Umbilical cord (tissue), 2 donors: Measurements from ENCODE around the gene PMEPA1. TPM values are rescaled to one million over a fixed set of nuclear protein-coding genes. Genes with fewer than 3 reads are reported as not detected.
A peak's percentile ranks its signal among the peaks of the same experiment; 100 is the strongest.
"Not testable (repeated sequence)": the region's sequence is repeated elsewhere in the genome, so short reads cannot be mapped to it uniquely, and the experiment has no call there.

Source experiments
- DNase-seq: peaks from one replicate; pipeline ENCODE4 v3.0.0-alpha.2; 2015; ENCODE audit warnings: low spot score
- total RNA-seq: library from RNA; depleted of rRNA; stranded (reverse); fragments of >200 nt; gene quantifications from one replicate; pipeline ENCODE4 v1.2.3, GENCODE V29; 2014; ENCODE audit warnings: low replicate concordance; ENCODE audit not compliant: insufficient read depth

Gene PMEPA1
- total RNA-seq, 1 donor from 2014 or later, result 14.7 TPM

GRCh38 chr20:57651881-57652605 lies 57.8 kb downstream of the PMEPA1 start:
- DNase-seq, result no peak

DNA sequence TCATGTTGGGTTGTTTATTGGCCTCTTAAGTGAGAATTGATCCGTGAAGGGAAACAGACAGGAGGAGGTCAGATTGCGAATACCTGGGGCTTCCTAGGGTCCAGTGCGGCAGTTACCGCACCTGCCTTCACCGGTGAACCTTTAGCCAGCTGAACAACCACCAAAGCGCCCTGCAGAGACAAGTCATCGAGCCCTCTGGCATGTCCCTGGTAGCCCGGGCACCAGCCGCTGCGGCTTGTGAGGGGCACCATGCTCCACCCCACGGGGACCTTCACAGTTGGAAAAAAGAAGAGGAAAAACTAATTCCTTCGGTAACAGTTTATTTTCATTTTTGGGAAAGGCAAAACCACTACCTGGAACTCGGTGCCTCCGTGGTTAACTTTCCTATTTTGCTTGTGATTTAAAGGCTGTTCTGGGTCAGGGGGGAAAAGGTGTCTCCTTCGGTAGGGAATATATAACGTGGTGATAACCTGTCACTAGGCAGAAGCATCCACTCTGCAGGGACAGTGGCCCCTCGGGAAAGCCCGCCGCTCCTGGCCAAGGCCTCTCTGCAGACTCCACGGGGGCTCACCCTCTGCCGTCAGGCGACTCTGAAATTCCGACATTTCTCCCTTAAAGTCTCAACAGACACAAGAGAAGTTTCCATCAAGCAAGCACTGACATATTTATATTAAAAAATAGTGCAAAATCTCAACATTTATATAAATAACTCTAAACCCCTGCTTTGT lies 58.9 kb downstream of the PMEPA1 start:
- DNase-seq, result no peak

DNA sequence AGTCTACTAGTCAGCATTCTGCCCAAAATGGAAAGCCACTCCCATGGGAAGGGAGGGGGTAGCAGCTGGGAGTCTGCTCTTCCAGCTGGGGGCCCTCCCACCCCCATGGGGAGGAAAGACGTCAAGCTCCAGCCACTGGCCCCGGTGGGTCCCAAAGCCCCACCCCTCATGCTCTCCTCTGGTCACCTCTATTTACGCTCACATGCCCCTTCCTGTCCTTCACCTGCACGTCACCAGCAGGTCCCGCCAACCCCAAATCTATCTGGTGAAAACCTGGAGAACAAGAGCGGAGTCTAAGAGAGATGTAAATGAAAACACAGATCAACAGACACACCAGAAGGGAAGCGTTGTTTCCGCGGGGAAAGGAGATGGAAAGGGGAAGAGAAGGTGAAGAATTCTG lies 59.5 kb downstream of the PMEPA1 start:
- no peak for DNase-seq

- DNase-seq, result no peak
Observed at GRCh38 chr20:57649617-57650015, 60.2 kb downstream of the PMEPA1 start.

GRCh38 chr20:57648878-57649616 lies 60.8 kb downstream of the PMEPA1 start:
- DNase-seq, result no peak

GRCh38 chr20:57647933-57648785 lies 61.7 kb downstream of the PMEPA1 start:
- DNase-seq, result no peak

- no peak for DNase-seq
Observed at GRCh38 chr20:57647006-57647932, 62.5 kb downstream of the PMEPA1 start.

GRCh38 chr20:57638895-57639236 lies 70.9 kb downstream of the PMEPA1 start:
- DNase-seq, result no peak

DNA sequence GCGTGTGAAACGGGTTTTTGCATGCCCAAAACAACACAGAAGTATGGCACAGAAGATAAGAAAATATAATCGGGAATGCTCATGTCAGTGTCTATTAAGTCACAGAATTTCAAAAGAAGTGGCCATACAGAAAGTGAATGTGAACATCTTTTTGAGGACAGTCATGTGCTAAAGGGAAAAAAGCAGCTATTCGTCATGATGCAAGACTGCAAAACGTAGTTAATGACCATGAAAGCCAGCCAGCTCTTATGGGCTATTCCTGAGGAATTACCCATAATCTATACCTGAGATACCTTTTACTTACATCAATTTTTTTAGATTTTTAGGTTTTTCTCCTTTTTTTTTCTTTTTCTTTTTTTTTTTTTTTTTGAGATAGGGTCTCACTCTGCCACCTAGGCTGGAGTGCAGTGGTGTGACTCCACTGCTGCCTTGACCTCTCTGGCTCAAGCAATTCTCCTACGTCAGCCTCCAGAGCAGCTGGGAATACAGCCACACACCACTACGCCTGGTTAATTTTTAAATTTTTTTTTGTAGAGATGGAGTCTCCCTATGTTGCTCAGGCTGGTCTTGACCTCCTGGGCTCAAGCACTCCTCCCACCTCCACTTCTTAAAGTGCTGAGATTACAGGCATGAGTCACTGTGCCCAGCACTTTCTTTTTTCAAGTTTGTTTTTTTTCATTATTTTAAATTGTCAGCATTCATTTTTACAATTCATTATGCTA lies 71.5 kb downstream of the PMEPA1 start:
- no peak for DNase-seq

GRCh38 chr20:57633945-57634491 lies 75.8 kb downstream of the PMEPA1 start:
- DNase-seq, result no peak

GRCh38 chr20:57632286-57632685 lies 77.5 kb downstream of the PMEPA1 start:
- no peak for DNase-seq

- DNase-seq, result no peak
Observed at GRCh38 chr20:57630061-57630460, 79.8 kb downstream of the PMEPA1 start.

DNA sequence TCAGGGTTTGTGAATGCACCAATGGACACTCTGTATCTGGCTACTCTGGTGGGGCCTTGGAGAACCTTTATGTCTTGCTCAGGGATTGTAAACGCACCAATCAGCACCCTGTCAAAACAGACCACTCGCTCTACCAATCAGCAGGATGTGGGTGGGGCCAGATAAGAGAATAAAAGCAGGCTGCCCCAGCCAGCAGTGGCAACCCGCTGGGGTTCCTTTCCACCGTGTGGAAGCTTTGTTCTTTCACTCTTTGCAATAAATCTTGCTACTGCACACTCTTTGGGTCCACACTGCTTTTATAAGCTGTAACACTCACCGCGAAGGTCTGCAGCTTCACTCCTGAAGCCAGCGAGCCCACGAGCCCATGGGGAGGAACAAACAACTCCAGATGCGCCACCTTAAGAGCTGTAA lies 80.3 kb downstream of the PMEPA1 start:
- not testable (repeated sequence) for DNase-seq

GRCh38 chr20:57628962-57629308 lies 80.9 kb downstream of the PMEPA1 start:
- not testable (repeated sequence) for DNase-seq

DNA sequence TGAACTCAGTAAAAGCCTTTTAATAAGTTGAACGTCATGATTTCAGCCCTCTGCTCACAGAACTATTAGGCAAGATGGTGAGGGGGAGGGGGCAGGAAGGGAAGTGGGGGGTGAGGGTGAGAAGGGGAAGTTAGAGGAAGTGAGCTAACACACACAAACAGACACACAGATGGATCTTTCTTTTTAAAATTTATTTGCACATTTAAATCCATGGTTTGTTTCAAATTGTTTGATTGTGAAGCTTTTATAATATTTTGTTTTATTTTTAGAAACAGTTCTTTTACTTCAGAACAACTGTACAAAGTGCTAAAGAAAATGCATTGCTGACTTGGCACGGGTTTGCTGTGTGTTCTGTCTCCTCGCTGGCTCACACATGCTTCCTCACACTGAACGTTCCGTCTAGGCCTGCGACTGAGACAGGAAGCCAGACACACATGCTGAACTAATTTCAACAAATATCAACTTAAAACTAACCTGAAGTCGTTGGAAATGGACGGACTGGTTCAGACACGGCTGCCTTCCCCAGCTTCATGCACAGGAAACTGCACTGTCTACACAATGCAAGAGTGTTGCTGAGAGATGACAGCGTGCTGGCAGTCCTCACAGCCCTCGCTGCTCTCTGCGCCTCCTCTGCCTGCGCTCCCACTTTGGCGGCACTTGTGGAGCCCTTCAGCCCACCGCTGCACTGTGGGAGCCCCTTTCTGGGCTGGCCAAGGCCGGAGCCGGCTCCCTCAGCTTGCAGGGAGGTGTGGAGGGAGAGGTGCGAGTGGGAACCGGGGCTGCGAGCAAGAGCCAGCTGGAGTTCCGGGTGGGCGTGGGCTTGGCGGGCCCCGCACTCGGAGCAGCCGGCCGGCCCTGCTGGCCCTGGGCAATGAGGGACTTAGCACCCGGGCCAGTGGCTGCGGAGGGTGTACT lies 81.5 kb downstream of the PMEPA1 start:
- DNase-seq, result peak; percentile 81

- DNase-seq, result no peak
Observed at GRCh38 chr20:57627339-57627738, 82.5 kb downstream of the PMEPA1 start.

DNA sequence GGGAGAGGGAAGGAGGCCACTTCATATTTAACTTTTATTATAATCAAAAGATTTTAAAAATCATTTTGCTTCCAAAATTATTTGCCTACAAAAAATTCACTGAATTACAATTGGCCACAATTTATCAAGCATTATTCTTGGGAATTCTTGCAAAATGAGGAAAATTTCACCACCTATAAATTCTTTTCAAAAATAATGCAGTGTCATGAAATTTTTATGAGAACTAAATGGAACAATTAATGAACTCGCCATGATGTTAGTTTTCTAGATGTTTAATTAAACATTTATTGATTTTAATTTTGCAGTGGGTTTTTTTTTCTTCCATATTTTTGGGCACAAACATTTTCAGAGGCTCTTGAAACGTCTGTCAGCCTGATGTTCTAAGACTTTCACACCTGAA lies 83.8 kb downstream of the PMEPA1 start:
- DNase-seq, result no peak

DNA sequence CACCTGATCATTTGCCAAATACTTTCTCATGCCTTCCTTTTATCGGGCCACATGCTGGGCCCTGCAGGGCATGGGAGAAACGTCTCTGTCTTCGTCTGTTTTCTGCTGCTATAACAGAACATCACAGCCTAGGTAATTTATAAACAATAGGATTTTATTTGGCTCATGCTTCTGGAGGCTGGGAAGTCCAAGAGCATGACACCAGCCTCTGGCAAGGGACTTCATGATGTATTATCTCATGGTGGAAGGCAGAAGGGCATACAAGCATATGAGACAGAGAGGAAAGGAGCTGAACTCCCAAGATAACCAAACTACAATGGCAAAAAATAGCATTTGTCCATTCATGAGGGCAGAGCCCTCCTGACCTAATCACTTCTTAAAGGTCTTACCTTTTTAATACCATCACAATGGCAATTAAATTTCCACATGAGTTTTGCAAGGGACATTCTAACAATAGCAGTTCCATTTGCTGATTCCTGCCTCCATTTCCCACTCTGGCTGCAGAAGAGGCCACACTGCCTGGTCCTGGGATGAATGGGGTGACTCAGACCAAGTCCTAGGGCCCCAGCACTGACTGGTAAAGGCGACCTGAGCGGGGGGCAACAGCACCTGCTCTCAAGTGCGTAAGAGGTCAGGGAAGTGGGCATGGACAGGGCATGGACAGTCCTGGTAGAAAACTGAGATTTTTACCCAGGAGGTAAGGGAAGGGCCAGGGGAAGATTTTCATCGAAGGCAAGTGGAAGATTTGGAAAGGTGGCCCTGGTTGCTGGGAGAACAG lies 84.4 kb downstream of the PMEPA1 start:
- no peak for DNase-seq
